ENCODE results near the gene ADGRB2.

ADGRB2 gene

DNA sequence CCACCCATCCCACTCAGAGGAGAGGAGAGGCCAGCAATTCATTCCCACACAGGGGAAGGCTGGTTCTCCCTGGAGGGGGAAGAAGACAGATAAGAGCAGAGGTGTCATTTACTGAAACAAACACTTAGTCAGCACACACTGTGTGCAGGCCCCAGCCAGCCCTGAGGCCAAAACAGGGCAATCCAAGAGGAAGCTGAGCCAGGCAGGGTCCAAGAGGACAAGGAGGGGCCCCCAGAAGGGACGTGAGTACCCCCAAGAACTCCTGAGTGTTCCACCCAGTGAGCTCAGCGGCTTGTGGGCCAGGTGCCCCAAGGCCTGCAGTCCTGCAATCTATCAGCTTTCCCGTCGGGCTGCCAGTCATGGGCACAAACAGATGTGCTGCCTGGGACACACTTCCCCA lies 15.8 kb downstream of the ADGRB2 start:
- DNase-seq, result no peak

DNA sequence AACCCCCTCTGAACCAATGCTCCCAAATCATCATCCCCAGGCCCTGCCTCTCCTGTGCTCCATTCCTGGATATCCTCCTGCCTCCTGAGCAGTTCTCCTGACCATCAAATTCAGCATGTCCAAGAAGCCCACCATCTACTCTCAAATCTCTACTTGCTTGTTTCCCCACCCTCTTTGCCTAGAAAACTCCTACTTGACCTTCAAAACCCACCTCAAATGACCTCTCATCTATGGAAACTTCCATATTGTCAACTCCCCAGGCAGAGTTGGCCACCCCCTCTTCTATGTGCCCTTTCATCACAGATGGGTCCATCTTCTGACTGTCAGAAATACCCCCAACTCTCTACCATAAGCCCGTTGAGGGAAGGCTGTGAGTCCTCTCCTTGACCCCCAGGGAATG lies 16.8 kb downstream of the ADGRB2 start:
- DNase-seq, result no peak

DNA sequence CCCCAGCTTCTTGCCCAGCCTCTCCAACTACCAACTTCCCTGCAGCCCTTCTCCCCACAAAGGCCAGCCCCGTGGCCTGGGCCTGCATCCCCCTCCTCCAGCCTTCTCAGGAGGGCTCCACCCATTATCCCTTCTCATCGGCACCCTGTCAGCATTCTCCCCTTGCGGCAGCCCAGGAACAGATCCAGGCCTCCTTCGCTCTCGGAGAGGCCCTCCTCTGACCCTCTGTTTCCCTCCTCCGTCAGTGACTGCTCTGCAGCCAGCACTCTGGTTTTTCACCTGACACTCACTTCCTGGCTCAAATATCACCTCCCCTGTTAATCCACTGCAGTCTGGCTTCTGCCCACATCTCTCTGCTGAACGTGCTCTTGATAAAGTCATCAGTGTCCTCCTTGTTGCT lies 17.5 kb downstream of the ADGRB2 start:
- no peak for DNase-seq

DNA sequence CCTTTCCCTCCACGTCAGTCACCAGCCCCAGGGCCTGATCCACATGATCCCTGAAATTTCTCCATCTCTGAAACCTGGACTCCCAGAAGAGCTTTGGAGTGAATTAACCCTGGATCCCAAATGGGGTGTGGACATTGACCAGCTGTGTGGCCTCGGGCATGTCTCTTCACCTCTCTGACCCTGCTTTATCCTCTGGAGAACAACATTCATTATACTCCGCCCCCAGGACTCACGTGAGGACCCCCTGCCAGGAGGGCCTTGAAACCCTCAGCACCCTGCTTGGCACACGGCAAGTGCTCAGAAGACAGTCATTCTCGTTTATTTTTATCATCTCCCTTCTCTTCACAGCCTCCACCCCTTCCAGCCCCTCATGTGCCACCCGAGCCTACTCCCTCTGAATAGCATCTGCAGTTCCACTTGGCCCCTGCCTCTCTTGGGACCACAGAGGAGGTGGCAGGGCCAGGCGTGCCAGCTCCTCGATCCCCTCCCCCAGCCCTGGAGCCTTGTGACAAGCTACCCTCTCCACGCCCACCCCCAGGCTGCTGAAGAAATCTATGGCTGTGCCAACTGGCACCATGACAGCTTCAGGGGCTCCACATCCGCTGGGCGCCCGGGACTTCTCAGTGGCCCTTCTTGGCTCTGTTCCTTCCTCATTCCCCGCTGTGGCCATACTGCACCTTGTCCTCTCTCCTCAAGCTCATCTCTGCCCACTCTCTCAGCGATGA lies 18.0 kb downstream of the ADGRB2 start:
- no peak for DNase-seq

DNA sequence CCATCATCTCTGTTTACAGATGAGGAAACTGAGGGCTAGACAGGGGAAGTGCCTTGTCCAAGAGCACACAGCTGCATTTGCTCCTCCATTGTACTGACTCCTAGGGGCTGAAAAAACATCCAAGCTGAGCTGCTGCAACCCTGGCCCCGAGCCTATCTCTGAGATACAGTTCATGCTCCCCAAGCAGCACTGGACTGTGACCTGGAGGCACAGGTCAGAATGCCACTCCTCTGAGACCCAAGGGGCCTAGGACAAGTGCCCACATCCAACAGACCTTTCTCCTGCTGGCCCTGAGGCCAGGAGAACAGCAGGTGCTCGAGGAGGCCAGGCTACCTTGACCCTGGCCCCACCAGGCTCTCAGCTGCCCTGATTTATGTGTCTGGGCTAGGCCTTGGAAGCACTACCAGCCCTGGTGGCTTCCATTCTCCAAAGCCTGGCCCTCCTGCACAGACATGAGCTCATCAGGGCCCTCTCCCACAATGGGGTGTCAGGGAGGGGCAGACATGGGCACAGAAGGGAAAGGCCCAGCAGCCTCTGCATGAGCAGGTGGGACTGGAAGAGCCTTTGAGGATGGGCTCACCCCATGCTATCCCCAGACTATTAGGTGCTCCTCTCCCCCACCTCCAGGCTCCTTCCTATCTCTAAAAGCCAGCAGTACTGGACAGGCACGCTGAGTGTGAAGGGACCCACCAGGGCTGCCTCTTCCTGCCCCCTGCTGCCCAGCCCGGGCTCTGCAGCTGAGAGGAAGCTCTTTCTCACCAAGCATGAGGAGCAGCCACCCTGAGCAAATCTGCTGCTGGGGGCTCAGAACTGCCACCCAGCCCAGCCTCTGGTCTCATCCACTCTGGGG lies 18.8 kb downstream of the ADGRB2 start:
- peak; percentile 63 for DNase-seq

DNA sequence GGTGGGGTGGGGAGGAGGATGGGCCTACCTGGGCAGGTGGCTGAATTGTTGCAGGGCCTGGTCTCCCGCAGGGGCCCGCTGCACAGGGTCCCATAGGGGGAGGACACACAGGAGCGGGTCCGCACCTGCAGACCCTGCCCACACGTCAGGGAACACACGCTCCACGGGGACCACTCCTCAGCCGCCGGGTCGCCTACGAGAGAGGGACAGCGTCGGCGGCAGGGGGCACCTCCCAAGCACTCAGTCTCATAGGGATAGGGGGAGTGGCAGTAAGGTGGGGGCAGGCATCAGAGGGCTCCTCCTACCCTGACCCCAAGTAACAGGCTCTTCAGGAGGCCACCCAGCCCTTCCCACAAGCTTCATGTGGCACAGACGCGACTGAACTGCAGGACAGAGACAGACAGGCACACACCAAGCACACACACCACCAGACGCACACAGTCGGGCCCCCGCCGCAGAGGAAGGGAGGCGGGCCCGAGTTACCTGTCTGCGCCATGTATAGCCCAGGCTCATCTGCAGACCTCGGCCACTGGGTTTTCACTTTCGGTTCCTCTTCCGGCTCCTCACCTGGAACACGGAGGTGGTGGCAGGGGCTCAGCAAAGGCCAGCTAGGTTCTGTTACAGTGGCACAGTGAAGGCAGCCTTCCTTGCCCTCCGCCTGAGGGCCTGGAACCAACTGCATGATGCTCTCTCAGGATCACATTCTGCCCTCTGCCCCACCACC lies 19.8 kb downstream of the ADGRB2 start:
- DNase-seq, result no peak

DNA sequence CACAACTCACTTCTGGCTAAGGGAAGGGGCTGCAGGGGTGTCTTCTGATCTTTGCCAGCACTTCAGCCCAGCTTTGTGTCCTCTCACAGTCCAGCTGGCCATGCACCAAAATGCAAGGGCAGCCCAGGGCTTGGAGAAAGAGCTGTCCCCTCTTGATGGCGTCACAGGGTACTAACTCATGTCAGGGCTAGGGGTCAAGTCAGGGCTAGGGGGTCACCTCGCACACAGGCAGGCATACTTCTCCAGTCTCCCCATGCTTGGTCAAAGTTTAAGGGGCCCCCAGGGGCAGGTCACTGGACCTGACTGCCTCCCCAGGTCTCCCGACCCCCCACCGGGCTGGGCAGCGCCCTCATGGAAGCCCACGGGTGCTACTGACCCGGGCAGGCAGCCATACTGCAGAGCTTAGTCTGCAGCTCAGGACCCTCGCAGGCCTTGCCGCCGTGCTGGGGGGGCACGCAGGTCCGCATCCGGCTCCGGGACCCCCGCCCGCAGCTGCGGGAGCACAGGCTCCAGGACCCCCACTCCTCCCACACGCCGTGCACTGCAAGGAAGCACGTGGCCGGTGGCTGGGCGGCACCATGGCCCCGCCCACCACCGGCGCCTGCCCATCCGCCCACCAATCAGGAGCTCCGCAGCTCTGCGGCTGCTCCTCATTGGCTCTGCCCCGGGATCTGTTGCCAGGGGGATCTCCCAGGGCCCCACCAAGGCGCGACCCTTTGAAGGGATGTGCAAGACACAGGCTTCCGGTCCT lies 21.5 kb downstream of the ADGRB2 start:
- no peak for DNase-seq

DNA sequence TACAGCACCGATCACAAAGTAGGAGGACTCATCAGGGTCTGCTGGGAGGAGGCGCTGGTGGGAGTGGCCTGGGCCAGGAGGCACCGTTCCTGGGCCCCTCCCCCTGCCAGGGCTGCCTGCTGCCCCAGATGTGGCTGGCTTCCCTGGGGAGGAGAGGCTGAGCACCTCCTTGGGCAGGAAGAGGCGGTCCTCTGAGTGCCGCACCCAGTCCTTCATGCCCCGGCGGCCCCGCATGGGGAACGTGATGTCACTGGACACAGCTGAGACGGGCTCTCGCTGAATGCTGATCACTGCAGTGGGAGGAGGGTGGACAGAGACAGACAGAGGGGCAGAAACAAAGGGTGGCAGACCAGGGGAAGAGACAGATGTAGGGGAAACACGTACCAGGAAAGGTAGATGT lies 24.8 kb downstream of the ADGRB2 start:
- DNase-seq, result no peak

DNA sequence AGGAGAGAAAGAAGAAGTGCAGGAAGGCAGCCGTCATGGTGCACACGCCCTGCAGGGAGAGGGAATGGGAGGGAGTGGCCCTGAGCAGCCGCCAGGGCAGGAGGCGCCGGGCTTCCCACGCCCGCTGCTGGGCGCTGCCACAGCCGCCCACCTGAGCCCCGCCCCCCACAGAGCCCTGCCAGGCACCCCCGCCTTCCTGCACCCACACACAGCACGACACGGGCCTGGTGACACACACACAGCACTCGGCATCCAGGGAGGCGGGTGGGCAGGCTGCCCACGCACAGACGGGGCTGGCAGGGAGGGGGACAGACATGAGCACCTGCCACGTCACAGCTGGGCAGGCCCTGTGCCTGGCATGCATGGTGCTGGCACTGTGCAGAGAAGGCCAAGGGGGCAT lies 27.5 kb downstream of the ADGRB2 start:
- no peak for DNase-seq

DNA sequence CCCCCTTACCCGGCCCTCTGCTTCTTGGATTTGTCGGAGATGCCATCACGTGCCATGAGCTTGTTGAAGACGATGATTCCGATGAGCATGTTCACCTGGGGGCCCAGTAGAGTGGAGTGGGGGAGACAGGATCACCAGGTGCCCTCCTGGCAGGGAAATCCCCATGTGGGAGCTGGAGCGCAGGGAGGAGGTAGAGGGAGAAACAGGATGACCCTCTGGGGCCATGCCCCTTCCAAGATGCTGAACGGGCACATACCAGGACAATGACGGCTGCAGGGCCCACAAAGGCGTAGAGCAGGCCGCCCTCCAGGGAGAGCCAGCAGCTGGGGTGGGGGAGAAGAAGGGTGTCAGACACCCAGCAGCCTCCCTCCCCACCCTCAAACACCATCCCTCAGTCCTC lies 28.6 kb downstream of the ADGRB2 start:
- no peak for DNase-seq

DNA sequence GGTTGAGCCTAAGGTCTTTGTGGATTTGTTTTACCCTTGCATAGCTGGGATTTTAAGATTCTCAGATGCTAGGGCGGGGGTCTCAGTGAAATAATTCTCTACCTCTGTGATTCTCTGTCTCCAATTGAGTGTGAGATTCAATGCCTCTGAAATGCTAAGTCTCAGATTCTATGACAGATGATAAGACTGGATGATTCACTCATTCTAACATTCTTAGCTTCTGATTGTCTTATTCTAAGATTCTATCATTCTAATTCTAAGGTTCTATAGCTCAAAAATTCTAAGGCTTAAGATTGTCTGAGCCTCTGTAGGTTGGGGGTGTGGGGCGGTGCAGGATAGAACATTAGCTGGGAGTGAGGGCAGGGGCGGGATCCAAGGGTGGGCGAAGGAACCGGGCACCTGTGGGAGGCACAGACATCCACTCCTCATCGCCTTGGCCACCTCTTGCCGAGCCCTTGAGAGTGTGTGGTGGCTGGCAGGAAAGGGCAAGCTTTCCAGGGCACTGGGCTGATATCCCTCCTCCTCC lies 29.5 kb downstream of the ADGRB2 start:
- DNase-seq, result no peak

DNA sequence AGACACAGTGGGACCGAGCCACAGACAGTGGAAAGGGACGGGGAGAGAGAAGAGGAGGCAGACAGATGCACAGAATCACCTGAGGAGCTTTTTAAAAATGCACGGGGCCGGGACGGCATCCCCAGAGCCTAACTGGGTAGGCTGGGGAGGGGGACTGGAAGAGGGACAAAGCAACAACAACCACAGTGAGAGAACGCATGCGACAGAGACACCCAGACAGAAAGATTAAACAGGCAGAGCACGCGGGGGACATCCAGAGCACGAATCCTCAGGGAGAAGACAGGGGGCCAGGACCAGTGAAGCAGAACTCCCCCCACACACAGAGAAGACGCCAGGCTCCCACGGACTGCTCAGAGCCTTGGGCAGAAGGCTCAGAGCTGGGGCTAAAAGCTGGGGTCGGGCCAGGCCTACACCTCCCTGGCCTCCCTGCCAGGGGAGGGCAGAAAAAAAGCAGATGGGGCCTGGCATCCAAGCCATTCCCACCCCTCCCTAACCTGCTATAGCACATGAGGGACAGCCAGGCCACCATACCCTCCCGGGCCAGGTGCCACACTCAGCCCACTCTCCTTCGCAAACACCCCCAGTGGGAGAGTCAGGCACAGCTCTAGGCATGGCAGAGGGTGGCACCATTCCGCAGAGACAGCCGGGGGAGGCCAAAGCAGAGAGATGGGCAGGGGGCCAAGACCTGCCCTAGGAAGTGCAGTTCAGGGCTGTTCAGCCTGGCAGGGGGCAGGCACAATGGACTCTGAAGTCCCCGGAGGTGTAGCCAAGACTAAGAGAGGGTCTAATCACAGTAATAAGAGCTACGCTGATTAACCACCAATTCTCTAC lies 30.5 kb downstream of the ADGRB2 start:
- DNase-seq, result no peak

DNA sequence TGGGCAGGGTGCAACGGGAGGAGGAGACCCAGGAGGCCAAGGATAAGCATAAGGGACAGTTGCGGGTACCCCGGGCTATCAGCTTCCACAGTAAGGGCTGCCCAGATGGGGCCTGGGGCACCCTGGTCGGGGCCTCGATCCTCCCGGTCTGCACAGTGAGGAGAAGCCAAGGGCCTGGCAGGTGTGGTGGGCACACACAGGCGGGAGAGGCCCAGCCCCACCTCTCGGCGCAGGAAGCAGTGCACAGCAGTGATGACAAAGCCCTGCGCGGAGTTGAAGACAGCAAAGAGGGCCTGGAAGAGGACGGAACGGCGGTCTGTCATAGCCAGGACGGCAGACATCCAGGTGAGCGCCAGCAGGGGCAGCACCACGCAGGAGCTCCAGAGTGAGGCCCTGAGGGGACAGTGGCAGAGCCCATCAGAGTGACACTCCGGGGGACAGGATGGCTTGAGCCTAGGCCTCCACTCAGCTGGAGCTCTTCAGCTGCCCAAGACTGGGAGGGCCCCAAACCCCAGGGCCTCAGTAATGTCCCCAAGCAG lies 31.3 kb downstream of the ADGRB2 start:
- DNase-seq, result no peak

DNA sequence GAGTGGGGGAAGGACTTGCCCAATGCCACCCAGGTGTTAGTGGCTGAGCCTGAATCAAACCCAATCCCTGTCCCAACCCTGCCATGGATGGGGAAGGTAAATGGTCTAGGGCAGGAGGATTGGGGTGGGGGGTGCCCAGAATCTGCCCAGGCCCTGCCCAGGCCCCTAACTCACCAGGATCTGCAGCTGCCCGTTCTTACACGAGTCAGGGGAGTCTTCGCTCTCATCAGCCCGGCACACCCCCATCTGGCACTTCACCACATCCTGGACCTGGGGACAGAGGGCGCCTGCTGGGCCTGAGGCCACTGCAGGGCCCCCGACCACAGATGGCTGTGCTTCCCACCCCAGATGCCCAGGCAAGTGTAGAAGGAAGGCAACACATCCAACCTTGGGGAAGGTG lies 31.8 kb downstream of the ADGRB2 start:
- no peak for DNase-seq

DNA sequence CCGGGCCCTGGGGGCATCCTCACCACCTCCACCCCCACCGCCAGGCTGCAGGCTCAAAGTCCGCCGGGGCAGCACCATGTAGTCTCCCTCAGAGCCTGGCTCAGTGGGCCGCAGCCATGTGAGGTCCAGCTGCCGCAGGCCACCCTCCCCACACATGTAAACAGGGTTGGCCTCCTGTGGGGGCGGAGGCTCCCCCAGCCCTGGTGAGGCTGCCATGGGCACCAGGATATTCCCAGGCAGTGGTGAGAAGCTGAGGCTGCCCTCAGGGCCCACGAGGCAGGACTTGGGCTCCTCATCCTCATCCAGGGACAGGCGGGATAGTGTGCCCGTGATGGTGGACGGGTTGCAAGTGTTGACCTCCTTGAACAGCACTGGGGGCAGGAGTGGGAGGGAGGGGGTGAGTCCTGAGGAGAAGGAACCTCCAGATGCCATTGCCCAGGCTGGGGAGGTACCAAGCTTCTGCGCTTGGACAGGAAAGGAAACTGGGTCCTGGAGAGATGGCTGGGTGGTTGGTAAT lies 33.0 kb downstream of the ADGRB2 start:
- DNase-seq, result no peak

DNA sequence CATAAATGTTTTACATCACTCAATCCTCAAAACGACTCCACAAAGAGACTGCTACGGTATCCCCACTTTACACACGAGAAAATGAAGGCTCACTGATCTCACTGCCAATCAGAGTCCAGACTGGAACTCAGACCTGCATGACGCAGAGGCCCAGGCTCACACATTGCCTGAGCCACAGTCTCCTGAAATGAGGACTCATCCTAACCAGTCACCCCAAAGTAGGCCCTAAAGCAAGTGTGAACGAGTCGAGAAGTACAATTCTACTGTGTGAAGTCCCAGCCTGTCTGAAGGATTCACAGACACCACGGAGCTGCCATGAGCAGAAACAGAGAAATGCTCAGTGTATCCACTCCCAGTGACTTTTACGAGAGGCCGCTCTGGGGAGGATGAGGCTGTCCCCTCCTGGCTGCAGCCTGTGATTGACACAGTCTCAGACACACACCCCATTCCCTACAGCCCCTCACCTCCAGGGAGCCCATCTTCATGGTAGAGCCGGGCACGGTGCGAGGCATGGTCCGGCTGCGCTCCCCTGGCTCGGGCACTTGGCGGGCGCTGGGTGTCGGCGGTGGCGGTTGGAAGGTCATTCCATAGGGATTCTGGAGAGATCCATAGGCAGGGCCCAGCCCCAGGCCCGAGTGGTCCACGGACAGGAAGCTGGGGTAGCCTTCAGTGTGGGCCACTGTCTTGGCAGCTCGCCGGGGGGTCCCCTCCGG lies 33.6 kb downstream of the ADGRB2 start:
- DNase-seq, result no peak

DNA sequence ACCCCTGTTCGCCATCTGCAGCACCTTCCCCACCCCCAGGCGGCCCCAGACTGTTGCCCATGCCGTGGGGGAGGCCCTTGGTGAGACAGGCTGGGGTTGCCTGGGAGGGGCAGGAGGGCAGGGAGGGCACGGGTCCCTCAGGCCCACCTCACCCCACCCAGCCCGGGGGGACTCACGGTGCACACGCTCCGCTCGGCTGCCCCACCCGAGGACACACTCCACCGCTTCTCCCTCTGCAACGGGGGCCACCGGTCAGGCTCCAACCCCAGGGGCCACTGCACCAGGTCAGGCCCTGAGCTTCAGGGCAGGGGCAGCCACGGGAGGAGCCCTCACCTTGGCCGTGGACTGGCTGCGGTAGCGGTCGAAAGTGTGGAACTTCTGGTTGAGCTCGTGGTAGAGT lies 36.3 kb downstream of the ADGRB2 start:
- no peak for DNase-seq

DNA sequence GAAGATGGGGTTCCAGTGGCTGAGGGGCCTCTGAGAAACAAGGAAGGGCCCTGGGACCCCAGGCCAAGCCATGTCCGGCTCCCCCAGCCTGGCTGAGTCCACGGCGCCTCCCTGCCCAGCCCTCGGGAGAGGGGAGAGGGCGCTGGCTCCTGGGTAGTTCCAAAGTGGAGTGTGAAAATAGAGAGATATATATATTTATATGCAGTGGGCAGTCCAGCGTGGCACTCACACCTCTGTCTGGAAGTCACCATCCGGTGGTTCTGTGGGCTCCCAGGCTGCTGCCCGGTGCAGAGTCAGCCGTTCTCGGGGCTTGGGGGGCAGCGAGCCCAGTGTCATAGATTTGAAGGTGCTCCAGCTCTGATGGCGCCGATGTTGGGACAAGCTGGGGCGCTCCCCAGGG lies 36.9 kb downstream of the ADGRB2 start:
- DNase-seq, result no peak

DNA sequence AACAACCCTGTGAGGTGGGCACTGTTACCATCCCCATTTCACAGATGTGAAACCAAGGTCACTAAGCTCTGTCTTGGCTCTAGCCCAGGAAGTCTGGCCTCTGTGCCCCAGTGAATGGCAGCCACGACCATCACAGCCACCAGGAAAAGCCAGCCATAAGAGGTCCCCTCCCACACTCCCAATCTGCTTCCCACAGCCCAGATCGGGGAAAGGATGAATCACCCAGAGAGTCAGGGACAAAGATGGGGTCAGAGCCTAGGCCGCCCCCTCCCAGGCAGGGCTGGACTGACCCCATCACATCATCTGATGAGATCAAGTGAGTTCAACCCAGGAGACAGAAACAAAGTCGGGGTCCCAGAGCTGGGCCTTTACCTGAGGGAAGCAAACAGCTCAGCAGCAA lies 37.4 kb downstream of the ADGRB2 start:
- DNase-seq, result no peak

DNA sequence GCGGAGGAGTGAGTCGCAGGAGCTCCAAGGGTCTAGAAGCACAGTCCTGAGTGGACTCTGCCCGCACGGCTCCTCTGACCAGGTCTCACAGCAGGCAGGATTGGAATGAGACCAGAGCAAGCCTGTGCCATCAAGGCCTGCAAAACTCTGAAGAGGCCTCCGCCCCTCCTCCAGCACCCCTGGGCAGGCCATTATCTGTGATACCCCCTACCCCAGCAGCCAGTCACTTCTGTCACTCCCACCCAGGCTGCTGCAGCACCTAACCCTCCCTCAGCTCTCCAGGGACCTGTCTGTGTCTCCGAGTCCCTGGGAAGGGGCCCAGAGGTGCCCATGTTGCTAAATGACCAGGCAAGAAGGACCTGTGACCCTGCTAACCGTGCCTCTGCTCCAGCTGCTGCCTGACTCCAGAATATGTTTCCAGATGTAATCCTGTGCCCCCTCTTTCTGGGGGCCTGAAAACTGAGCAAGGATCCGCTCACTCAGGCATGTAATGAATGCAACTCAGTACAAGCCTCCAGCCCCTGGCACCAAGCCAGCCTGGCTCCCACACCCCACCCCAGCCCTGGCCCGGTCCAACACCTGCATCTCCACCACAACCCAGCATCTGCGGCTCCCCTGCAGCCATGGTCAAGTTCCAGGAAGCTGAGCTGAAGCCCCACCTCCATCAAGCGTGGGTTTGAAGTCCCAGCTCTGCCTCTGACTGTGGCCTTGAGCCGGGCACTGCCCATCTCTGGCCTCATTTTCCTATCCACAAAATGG lies 38.2 kb downstream of the ADGRB2 start:
- peak; percentile 36 for DNase-seq

All from DMS153 (cell line).